ENCODE results near the gene B4GALNT1.
A peak's percentile ranks its signal among the peaks of the same experiment; 100 is the strongest.
"Not testable (repeated sequence)": the region's sequence is repeated elsewhere in the genome, so short reads cannot be mapped to it uniquely, and the experiment has no call there.

Gene B4GALNT1

GRCh38 chr12:57632958-57633840 lies at the start of gene B4GALNT1:
B4GALNT1 (minus strand) TSS chr12:57633201; CDS start chr12:57632132, 1,069 bp downstream.
- peak; percentile 87 for DNase-seq

DNA sequence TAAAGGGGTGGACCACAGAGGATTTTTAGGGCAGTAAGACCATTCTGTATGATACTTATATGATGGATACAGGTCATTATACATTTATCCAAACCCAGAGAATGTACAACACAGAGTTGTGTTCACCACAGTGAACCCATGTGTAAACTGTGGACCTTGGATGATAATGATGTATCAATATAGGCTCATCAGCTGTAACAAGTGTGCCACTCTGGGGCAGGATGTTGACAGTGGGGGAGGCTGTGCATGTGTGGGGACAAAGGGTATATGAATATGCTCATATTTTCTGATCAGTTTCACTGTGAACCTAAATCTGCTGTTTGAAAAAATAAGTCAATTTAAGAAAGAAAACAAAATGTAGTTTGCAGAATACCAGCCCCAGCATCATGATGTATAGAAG lies 46.7 kb upstream of the B4GALNT1 start:
- no peak for DNase-seq

- DNase-seq: not testable (repeated sequence)
These were observed 44.9 kb upstream of the B4GALNT1 start for GRCh38 chr12:57677947-57678346.

DNA sequence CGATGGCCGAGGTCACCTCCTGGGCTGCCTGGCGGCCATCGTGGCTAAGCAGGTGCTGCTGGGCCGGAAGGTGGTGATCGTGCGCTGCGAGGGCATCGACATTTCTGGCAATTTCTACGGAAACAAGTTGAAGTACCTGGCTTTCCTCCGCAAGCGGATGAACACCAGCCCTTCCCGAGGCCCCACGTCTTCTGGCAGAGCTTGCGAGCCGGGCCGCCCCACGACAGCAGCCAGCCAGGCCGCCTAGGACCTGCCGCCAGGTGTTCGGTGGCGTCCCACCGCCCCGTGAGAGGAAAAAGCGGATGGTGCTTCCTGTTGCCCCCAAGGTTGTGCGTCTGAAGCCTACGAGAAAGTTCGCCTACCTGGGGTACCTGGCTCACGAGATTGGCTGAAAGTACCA lies 41.7 kb upstream of the B4GALNT1 start:
- no peak for DNase-seq

GRCh38 chr12:57672801-57673200 lies 39.8 kb upstream of the B4GALNT1 start:
- DNase-seq: no peak

GRCh38 chr12:57671811-57672210 lies 38.8 kb upstream of the B4GALNT1 start:
- not testable (repeated sequence) for DNase-seq

DNA sequence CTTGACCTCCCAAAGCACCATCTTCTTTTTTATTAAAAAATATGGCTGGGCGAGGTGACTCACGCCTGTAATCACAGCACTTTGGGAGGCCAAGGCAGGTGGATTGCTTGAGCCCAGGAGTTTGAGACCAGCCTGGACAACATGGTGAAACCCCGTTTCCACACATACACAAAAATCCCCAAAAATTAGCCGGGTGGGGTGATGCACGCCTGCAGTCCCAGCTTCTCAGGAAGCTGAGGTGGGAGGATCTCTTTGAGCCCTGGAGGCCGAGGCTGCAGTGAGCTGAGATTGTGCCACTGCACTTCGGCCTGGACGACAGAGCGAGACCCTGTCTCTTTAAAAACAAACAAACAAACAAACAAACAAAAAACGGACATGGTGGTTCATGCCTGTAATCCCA lies 36.7 kb upstream of the B4GALNT1 start:
- not testable (repeated sequence) for DNase-seq

DNA sequence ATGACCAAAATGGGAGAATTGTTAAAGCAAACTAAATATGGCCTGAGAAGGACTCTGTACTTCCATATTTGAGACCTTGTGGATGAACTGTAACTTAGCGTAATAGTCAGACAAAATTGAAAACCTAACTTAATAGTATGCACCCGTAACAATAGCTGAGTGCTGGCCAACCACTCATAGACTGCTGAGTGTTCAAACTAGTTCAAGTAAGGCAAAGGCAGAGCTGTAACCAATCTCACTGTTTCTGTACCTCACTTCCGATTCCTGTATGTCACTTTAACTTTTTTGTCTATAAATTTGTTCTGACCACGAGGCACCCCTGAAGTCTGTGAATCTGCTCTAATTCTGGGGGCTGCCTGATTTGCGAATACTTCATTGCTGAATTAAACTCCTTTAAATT lies 33.9 kb upstream of the B4GALNT1 start:
- no peak for DNase-seq

DNA sequence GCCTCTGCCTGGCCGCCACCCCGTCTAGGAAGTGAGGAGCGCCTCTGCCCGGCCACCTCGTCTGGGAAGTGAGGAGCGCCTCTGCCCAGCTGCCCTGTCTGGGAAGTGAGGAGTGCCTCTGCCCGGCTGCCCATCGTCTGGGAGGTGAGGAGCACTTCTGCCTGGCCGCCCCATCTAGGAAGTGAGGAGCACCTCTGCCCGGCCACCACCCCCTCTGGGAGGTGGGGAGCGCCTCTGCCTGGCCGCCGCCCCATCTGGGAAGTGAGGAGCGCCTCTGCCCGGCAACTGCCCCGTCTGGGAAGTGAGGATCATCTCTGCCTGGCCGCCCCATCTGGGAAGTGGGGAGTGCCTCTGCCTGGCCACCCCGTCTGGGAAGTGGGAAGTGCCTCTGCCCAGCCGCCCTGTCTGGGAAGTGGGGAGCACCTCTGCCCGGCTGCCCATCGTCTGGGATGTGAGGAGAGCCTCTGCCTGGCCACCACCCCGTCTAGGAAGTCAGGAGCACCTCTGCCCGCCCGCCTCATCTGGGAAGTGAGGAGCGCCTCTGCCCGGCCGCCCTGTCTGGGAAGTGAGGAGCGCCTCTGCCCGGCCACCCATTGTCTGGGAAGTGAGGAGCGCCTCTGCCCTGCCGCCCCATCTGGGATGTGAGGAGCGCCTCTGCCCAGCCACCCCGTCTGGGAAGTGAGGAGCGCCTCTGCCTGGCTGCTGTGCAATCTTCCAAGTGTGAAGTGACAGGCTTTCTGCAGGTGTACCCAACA lies 32.2 kb upstream of the B4GALNT1 start:
- not testable (repeated sequence) for DNase-seq

GRCh38 chr12:57661376-57661775 lies 28.4 kb upstream of the B4GALNT1 start:
- no peak for DNase-seq

DNA sequence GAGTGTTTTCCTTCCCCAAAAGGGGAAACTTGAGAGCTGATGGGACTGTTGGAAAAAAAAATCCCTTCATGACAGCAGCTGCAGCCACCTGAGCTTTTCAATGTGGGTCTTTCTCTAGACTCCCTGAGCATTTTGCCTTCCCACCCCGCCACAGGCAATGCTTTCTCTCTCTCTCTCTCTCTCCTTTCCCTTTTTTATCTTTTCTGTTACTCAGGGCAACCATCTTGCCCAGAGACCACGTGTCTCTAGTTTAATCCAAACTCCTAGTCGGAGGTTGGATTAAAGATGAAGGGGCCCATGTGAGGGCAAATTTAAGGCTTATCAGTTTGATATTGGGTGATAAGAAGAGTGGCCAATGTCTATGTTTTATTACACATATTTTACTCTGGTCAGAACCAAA lies 25.9 kb upstream of the B4GALNT1 start:
- DNase-seq: no peak

- DNase-seq: no peak
These were observed 24.7 kb upstream of the B4GALNT1 start for GRCh38 chr12:57657744-57658143.

DNA sequence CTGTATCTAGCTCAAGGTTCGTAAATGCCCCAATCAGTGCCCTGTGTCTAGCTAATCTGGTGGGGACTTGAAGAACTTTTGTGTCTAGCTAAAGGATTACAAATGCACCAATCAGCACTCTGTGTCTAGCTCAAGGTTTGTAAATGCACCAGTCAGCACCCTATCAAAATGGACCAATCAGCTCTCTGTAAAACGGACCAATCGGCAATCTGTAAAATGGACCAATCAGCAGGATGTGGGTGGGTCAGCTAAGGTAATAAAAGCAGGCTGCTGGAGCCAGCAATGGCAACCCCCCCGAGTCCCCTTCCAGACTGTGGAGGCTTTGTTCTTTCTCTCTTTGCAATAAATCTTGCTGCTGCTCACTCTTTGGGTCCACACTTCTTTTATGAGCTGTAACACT lies 23.4 kb upstream of the B4GALNT1 start:
- DNase-seq: not testable (repeated sequence)

DNA sequence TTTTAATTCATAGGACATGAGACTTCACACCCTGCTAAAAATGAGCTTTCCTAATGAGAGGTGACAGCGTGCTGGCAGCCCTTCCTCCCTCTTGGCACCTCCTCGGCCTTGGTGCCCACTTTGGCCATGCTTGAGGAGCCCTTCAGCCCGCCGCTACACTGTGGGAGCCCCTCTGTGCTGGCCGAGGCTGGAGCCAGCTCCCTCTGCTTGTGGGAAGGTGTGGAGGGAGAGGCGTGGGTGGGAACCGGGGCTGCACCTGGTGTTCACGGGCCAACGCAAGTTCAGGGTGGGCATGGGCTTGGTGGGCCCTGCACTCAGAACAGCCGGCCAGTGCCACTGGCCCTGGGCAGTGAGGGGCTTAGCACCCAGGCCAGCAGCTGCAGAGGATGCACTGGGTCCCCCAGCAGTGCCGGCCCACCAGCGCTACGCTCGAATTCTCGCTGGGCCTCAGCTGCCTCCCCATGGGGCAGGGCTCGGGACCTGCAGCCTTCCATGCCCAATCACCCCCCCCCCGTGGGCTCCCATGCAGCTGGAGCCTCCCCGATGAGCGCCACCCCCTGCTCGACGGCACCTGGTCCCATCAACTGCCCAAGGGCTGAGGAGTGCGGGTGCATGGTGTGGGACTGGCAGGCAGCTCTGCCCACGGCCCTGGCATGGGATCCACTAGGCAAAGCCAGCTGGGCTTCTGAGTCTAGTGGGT lies 22.7 kb upstream of the B4GALNT1 start:
- no peak for DNase-seq

GRCh38 chr12:57654042-57654441 lies 21.0 kb upstream of the B4GALNT1 start:
- DNase-seq: no peak

GRCh38 chr12:57646659-57647049 lies 13.7 kb upstream of the B4GALNT1 start:
- DNase-seq: not testable (repeated sequence)

DNA sequence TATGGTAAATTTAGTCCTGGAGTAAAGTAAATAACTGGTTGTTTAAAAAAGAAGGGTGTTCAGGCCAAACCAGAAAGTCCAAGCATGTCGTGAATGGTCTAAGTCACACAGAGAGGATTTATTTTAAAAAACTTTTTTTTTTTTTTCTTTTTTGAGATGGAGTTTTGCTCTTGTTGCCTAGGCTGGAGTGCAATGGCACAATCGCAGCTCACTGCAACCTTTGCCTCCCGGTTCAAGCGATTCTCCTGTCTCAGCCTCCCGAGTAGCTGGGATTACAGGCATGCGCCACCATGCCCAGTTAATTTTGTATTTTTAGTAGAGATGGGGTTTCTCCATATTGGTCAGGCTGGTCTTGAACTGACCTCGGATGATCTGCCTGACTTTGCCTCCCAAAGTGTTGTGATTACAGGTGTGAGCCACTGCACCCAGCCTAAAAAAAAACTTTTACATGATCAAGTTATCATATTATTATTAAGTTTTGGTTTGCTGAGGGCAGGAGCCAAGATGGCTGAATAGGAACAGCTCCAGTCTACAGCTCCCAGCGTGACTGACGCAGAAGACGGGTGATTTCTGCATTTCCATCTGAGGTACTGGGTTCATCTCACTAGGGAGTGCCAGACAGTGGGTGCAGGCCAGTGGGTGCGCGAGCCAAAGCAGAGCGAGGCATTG lies 13.1 kb upstream of the B4GALNT1 start:
- not testable (repeated sequence) for DNase-seq

GRCh38 chr12:57641699-57642442 lies 8.9 kb upstream of the B4GALNT1 start:
- DNase-seq: no peak

DNA sequence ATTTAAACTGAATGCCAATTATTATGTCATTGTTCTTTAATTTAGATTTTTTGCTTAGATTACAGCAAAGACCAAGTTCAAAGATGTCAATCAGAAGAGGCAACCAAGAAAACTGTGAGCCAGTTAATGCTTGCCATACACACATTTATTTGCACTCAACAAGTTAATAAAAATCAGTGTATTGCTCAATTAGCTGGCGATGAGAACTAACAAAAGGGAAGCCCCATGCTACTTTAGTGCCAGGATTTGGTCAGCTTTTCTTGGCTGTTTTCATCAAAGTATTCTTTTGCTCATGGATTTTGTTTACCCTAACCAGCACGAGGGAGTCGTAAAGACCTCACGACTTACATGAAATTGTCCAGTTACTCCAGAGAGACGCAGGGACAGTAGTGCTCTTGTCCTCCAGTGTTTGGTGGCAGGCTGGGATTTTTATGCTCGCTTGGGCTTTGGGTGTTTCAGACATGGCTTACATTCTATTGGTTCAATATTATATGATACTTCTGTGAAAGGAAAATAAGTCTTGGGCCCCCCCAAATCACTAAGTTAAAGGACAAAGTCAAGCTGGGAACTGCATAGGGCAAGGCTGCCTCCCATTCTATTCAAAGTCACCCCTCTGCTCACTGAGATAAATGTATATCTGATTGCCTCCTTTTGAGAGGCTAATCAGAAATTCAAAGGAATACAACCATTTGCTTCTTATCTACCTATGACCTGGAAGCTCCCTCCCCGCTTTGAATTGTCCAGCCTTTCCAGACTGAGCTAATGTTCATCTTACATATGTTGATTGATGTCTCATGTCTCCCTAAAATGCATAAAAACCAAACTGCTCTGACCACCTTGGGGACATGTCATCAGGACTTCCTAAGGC lies 7.4 kb upstream of the B4GALNT1 start:
- DNase-seq: no peak

- DNase-seq: no peak
These were observed 5.1 kb upstream of the B4GALNT1 start for GRCh38 chr12:57638096-57638495.

DNA sequence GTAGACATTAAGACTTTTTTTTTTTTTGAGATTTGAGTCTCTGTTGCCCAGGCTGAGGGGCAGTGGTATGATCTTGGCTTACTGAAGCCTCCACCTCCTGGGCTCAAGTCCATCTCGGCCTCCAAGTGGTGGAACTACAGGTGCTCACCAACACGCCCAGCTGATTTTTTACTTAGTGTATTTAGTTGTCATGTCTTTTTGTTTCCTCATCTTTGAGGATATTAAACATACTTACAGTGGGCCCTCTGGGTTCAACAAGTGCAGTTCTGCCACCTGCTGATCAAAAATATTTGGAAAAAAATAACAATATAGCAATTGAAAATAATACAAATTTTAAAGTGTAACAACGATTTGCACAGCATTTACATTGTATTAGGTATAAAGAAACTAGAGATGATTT lies 4.4 kb upstream of the B4GALNT1 start:
- DNase-seq: no peak

All from islet precursor cell (in vitro differentiated cells).